Omental fat pad (tissue), 4 donors: ENCODE data around the gene PLA2G6. TPM values are rescaled to one million over a fixed set of nuclear protein-coding genes. Genes with fewer than 3 reads are reported as not detected.
A peak's percentile ranks its signal among the peaks of the same experiment; 100 is the strongest.

ENCODE experiments used
- ATAC-seq: fragments of 150-250 bp; one replicate; pipeline ENCODE4 v1.9.1; 2016; ENCODE audit warnings: mild to moderate bottlenecking, moderate library complexity; ENCODE audit not compliant: low FRiP score
- DNase-seq: peaks from one replicate; pipeline ENCODE4 v3.0.0-alpha.2; 2019; ENCODE audit warnings: low spot score
- total RNA-seq, 4 donors: library from RNA; depleted of rRNA; stranded (reverse); fragments of >200 nt; gene quantifications; one replicate each; pipeline ENCODE4 v1.1.0, GENCODE V29; 2016
- TF ChIP-seq, protein P1 (sequence below), 3 donors: fragments of 450-650 bp; IDR thresholded peaks; one replicate each; pipeline ENCODE4 v1.5.1; 2016 to 2017; ENCODE audit warnings: antibody characterized with exemption in 3 of 3, mild to moderate bottlenecking in 3 of 3, moderate library complexity in 2 of 3

PLA2G6 gene
- total RNA-seq, 4 donors from 2014 or later, result 30.8 to 58.5 (median 45.1) TPM

GRCh38 chr22:38199826-38200559 lies 18.4 kb upstream of the PLA2G6 start:
- ATAC-seq, result no peak
- TF ChIP-seq, protein P1, sequence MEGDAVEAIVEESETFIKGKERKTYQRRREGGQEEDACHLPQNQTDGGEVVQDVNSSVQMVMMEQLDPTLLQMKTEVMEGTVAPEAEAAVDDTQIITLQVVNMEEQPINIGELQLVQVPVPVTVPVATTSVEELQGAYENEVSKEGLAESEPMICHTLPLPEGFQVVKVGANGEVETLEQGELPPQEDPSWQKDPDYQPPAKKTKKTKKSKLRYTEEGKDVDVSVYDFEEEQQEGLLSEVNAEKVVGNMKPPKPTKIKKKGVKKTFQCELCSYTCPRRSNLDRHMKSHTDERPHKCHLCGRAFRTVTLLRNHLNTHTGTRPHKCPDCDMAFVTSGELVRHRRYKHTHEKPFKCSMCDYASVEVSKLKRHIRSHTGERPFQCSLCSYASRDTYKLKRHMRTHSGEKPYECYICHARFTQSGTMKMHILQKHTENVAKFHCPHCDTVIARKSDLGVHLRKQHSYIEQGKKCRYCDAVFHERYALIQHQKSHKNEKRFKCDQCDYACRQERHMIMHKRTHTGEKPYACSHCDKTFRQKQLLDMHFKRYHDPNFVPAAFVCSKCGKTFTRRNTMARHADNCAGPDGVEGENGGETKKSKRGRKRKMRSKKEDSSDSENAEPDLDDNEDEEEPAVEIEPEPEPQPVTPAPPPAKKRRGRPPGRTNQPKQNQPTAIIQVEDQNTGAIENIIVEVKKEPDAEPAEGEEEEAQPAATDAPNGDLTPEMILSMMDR (IDR thresholded peaks at IDR 0.05), result no peak
- DNase-seq, result no peak

DNA sequence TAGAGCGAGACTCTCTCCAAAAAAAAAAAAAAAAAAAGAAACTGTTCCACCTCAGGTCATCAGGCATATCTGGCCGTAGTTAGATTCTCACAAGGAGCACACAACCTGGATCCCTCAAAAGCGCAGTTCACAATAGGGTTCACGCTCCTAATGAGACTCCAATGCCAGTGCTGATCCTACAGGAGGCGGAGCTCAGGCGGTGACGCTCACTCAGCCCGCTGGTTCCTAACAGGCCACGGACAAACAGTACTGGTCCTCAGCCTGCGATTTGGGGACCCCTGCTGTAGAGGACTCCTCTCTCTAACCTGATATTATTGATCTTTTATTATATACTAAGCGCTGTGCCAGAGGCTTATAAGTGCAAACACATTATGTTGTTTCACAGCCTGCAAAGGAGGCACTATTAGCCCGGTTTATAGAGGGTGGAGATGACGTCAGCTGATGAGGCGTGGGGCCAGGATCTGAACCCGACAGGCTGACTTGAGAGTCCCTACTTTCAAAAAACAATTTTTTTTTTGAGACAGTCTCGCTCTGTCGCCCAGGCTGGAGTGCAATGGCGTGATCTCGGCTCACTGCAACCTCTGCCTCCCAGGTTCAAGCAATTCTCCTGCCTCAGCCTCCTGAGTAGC lies 15.3 kb upstream of the PLA2G6 start:
- TF ChIP-seq, protein P1 (IDR thresholded peaks at IDR 0.05), result no peak
- DNase-seq, result no peak
- no peak for ATAC-seq

DNA sequence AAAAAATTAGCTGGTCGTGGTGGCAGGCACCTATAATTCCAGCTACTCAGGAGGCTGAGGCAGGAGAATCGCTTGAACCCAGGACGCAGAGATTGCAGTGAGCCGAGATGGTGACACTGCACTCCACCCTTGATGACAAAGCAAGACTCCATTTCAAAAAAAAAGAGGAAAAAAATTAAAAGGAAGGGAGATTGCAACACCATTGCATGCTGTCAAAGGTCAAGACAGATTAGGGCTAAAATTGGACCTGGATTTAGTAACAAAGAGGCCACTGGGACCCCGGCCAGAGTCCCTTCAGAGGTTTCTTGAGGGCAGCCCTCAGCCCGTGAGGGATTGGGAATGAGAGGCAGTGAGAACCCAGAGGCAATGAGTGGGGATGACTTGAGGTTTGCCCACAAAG lies 11.9 kb upstream of the PLA2G6 start:
- TF ChIP-seq, protein P1 (IDR thresholded peaks at IDR 0.05), result no peak
- no peak for DNase-seq
- peak; percentile 38 for ATAC-seq

GRCh38 chr22:38192475-38192863 lies 10.8 kb upstream of the PLA2G6 start:
- DNase-seq (no peak), ATAC-seq (no peak)
- TF ChIP-seq, protein P1 (IDR thresholded peaks at IDR 0.05), result no peak

DNA sequence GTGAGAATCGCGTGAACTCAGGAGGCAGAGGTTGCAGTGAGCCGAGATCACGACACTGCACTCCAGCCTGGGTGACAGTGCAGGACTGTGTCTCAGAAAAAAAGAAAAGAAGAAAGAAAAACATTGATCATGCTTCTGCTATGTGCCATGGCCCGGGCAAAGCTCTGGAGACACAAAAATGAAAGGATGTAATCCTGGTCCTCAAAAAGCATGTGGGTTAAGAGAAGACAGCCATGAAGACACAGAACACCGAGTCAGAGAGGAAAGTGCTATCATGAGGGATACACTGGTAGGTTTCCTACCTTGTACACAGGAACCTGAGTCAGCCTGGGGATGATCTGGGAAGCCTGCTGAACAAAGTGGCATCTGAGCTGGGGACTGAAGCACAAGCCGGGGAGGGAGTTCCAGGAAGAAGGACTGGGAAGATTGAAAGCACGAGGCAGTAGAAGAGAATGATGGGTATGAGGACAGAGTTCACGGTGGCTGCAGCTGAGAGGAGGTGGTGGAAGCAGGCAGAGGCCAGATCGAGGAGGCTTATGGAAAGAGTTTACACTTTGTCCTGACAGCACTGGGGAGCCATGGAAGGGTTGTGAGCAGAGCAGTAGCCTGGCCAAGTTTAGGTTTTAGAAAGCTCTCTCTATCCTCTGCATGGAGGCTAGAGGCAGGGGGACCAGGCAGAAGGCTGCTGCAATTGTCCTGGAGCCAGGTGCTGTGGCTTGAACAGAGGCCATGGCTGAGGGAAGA lies 10.3 kb upstream of the PLA2G6 start:
- TF ChIP-seq, protein P1 (IDR thresholded peaks at IDR 0.05), result no peak
- ATAC-seq (no peak), DNase-seq (no peak)

DNA sequence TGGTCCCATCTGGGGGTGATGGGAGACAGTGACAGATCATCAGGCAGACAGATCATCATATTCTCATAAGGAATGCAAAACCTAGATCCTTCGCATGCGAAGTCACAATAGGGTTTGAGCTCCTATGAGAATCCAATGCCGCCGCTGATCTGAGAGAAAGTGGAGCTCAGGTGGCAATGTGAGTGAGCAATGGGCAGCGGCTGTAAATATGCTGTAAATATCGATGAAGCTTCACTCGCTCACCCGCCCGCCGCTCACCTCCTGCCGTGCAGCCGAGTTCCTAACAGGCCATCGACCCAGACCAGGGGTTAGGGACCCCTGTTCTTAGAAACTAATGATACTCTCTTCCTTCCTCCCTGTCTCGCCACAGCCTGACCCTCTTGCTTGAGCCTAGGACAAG lies 9.4 kb upstream of the PLA2G6 start:
- no peak for ATAC-seq
- no peak for DNase-seq
- TF ChIP-seq, protein P1 (IDR thresholded peaks at IDR 0.05), result no peak
